HG03045 (cell line): ENCODE results near the gene CCDC184.
A peak's percentile ranks its signal among the peaks of the same experiment; 100 is the strongest.

Experiments
- ATAC-seq: cut with Tn5 transposase; IDR thresholded peaks from one replicate; pipeline ENCODE4 v1.9.1; 2021; ENCODE audit warnings: mild to moderate bottlenecking, moderate library complexity; ENCODE audit not compliant: unreplicated experiment

The CCDC184 gene

DNA sequence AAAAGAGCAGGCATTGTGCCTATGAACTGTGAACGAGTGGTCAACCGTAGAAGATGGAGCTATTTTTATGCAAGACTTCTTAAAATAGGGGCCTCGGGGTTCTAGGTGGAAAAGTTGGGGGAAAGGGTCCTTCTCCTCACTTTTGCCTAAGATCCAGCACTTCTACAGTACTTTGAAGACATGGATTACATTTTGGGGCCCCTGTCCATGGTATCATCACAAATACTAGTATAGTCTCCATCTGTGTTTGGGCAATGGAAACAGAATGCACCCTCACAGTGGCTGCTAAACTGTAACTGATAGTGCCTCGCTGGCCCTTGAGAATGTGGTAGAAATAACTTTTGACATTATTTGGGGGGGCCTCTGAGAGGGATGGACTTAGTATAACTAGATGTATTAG, 5.5 kb upstream of the CCDC184 start:
- no peak for ATAC-seq

DNA sequence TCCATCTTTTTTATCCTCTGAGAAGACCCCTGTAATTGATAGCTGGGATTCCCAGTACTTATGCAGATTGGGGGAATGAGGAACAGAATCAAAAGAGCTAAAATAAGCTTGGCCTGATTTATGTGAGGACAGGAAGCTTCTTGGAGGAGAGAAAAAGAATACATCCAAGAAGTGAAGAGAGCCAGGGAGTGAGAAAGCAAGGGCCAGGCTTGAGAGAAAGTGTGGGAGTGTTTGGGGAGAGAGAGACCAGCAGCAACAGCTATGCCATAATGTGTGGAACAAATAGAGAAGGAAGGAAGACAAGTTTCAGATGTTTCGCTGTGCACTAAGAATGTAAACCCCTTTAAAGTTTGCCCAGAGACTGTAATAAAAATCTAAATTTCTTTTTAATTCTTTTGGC, 4.0 kb upstream of the CCDC184 start:
- no peak for ATAC-seq

GRCh38 chr12:48180424-48180823, 3.0 kb upstream of the CCDC184 start:
- ATAC-seq = no peak

DNA sequence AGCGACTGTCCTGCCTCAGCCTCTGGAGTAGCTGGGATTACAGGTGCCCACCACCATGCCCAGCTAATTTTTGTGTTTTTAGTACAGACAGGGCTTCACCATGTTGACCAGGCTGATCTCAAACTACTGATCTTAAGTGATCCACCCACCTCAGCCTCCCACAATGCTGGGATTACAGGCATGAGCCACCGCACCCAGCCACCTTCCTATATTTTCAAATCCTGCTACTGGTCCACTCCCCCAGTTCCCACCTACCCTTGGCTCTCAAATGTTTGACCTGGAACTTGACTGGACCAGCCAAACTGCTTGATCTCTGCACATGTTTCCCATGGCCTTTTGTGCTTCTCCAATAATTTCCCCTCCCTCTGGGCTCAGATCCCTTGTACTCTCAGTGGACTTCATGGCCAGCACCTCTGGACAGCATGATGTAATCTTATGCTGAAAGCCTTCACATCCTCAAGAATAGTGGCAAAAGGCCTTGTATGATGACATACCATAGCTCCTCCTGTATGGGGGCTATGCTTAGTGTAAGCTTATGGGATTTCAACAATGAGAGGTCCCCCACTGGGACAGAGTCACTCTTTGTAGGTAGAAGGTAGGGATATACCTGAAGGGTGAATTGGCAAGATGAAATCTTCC, 2.5 kb upstream of the CCDC184 start:
- ATAC-seq = no peak

DNA sequence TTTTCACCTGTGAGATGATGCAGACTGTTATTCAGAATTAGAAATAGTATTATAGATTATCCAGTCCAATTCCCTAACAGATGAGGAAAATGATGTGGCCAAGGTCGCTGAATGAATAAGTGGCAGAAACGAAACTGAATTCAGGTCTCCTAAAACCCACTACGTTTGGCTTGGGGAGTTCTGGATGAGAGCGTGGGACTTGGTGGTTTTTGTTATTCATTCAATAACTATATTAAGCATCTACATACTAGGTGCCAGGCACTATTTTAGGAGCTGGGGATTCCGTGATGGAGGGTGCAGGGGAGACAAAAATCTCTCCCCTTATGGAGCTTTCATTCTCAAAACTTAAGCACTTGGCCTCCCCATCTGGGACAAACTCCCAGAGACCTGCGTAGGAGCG, 813 bp upstream of the CCDC184 start:
- peak; percentile 7 for ATAC-seq

- ATAC-seq = no peak
These were observed 568 bp downstream of the CCDC184 start for GRCh38 chr12:48183876-48184548.

GRCh38 chr12:48184549-48184922, 1.1 kb downstream of the CCDC184 start:
- no peak for ATAC-seq

GRCh38 chr12:48185181-48185919, 1.9 kb downstream of the CCDC184 start:
- no peak for ATAC-seq

- no peak for ATAC-seq
These were observed 4.7 kb downstream of the CCDC184 start for GRCh38 chr12:48187916-48188695.

GRCh38 chr12:48189331-48190125, 6.1 kb downstream of the CCDC184 start:
- peak; percentile 73 for ATAC-seq

DNA sequence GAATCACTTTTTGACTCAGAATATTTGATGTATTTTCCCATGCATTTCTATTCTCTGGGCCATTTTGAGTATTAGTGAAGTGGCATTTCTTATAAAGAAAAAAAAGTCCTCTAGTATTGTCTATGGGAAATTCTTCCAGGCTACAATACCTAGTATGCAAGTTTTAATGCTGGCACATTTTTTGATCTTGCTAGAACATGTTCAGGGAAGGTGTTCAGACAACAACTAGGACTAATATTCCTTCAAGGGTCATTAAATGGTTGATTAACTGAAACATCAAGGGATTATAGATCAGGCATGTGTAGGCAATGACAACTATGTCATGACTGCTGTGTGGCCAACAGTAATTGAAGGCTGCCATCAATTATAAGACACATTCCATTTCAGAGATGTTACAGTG, 7.7 kb downstream of the CCDC184 start:
- ATAC-seq = no peak

GRCh38 chr12:48192861-48193260, 9.4 kb downstream of the CCDC184 start:
- ATAC-seq = no peak

DNA sequence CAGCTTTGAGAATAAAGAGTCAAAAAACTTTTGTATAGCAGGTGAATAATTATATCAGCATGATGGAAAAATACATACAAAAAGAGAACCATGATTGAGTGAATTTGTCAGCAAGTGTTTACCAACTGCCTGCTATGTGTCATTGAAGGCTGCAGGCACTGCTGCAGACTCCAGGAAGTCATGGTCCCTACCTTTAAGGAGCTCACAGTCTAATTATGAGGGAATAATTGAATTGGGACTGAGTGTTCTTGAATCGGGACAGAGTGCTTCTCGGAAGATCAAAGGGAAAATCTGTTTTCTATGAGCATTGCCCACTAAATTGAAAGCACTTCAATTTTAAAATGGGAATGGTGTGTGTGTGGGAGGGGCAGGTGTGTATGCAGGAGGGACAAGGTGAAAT, 10.2 kb downstream of the CCDC184 start:
- no peak for ATAC-seq

- ATAC-seq = no peak
These were observed 11.4 kb downstream of the CCDC184 start for GRCh38 chr12:48194799-48195201.

GRCh38 chr12:48197549-48197970, 14.1 kb downstream of the CCDC184 start:
- ATAC-seq = no peak

DNA sequence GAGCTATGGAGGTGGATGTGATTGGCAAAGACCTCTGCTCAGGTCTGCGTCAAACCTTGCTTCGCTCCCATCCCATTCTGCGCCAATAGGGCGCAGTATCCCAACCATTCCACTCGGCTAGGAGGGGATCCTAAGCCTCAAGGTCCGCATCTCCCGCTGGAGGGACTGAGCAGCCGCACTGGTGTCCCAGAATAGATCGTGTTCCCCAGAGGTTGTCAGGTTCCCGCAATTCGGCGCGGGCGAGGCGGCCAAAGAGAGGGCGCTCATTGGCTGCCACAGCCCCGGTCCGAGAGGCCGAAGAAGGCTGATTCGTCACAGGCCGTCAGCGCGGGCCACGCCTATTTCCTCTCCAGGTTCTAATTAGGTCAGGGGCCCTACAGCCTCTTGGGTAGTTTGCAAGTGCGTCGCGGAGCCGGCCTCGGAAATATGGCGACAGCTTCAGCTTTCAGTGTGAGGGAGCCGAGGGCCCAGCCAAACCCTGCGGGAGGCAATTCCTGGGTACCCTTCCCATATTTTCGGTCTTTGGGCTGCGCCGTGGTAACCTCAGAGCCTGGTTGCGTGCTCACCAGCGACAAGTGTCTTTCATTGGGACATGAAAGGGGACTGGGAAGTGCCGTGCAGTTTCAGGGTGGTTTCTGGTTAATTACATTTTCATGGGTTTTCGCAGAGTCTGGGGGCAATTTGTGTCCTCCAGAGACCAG, 14.7 kb downstream of the CCDC184 start:
- peak; percentile 100 for ATAC-seq

GRCh38 chr12:48198672-48198971, 15.2 kb downstream of the CCDC184 start:
- ATAC-seq = peak; percentile 20

DNA sequence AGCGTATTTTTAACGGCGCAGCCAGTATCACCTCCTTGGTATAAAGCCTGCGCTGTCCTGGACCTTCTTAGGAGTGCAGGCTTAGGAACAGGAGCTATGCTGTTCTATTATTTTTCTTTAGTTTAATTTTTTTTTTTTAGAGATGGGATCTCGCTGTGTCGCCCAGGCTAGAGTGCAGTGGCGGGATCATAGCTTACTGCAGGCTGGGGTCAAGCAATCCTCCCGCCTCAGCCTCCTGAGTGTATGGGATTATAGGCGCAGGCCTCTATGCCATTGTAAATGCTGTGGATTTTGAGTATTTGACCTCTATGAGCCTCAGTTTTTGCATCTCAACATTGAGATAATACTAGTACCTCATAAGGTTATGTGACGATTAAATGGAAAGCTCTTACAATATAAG, 15.5 kb downstream of the CCDC184 start:
- ATAC-seq = no peak

DNA sequence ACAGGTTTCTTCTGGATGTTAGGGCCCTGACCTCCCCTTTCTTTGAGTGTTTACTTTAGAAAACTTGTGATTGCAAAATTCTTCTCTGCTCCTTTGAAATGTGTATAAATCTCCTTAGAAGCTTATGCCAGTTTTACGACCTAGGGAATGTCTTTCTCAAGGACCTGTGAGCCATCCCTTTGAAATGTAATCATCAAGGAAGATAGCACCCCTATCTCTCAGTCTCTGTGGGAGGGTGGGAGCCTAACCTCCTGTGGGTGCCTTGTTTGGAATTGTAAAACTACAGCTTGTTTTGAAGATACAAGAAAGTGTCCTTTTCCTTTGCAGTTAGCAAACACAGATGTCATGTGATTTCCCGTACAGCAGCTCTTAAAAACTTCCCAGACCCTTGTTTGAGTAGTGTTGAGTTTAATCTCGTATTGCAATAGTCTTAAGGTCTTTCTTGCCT, 16.4 kb downstream of the CCDC184 start:
- ATAC-seq = no peak

GRCh38 chr12:48201091-48201490, 17.6 kb downstream of the CCDC184 start:
- no peak for ATAC-seq
